A673 (cell line): ENCODE data around the gene VSIR. TPM values are rescaled to one million over a fixed set of nuclear protein-coding genes. Genes with fewer than 3 reads are reported as not detected.

Source experiments
- BruUV-seq: library from RNA; stranded (reverse); fragments of 400-500 nt; replicated peaks from 2 replicates; lab custom pipeline; 2021; lab: Mats Ljungman, UMichigan
- CTCF ChIA-PET: fragments of 300-600 bp; sonication (Branson Sonifier 250); formaldehyde crosslinking; loops from one replicate; lab custom pipeline; 2022; ENCODE audit warnings: antibody characterized with exemption; lab: Charles Lee
- POLR2A ChIA-PET: fragments of 300-600 bp; sonication (Branson Sonifier 250); formaldehyde crosslinking; loops from one replicate; lab custom pipeline; 2022; ENCODE audit warnings: antibody characterized with exemption; ENCODE audit not compliant: low non-redundant PET; lab: Charles Lee
- DNase-seq: peaks from one replicate; pipeline ENCODE4 v3.0.0-alpha.2; 2015; ENCODE audit warnings: low spot score
- H3K27ac ChIP-seq: fragments of 200-600 bp; sonication (generic); 2 replicates; pipeline ENCODE4 v1.5.1; 2016; ENCODE audit warnings: mixed run types, low read depth, mild to moderate bottlenecking, mixed read lengths, antibody characterized with exemption, low read length; ENCODE audit not compliant: poor library complexity, severe bottlenecking
- H3K27me3 ChIP-seq: fragments of 200-600 bp; sonication (generic); replicated peaks from 2 replicates; pipeline ENCODE4 v1.6.1; 2017; ENCODE audit warnings: mixed run types, low read depth, mild to moderate bottlenecking, mixed read lengths, antibody characterized with exemption, low read length; ENCODE audit not compliant: insufficient read depth, poor library complexity
- H3K36me3 ChIP-seq: fragments of 200-600 bp; sonication (generic); 2 replicates; pipeline ENCODE4 v1.6.1; 2016; ENCODE audit warnings: mixed run types, mild to moderate bottlenecking, mixed read lengths, antibody characterized with exemption, low read length; ENCODE audit not compliant: insufficient read depth, poor library complexity, severe bottlenecking
- H3K4me1 ChIP-seq: fragments of 200-600 bp; sonication (generic); 2 replicates; pipeline ENCODE4 v1.6.1; 2017; ENCODE audit warnings: mixed run types, mild to moderate bottlenecking, mixed read lengths, antibody characterized with exemption, low read length; ENCODE audit not compliant: insufficient read depth, poor library complexity, severe bottlenecking
- H3K4me3 ChIP-seq: fragments of 200-600 bp; sonication (generic); 2 replicates; pipeline ENCODE4 v1.5.1; 2016; ENCODE audit warnings: low read depth, mixed run types, mild to moderate bottlenecking, mixed read lengths, low read length; ENCODE audit not compliant: poor library complexity, severe bottlenecking
- H3K9me3 ChIP-seq: fragments of 200-600 bp; sonication (generic); 2 replicates; pipeline ENCODE4 v1.6.1; 2016; ENCODE audit warnings: mixed run types, low read depth, mild to moderate bottlenecking, mixed read lengths, antibody characterized with exemption, low read length; ENCODE audit not compliant: poor library complexity, severe bottlenecking
- CTCF ChIP-seq: fragments of 300-800, 200-600 bp; sonication (generic); conservative IDR thresholded peaks from 2 replicates; pipeline ENCODE4 v1.5.1; 2017; ENCODE audit warnings: low read depth, mild to moderate bottlenecking, antibody characterized with exemption, low read length, moderate library complexity, mixed read lengths
- EZH2 ChIP-seq: fragments of 200-600 bp; sonication (generic); IDR thresholded peaks from 2 replicates; pipeline ENCODE4 v1.6.1; 2017; ENCODE audit warnings: borderline replicate concordance, low read depth, mild to moderate bottlenecking, mixed read lengths, antibody characterized with exemption, low read length; ENCODE audit not compliant: poor library complexity, severe bottlenecking
- intact Hi-C: fragments of 100-400 bp; cut with micrococcal nuclease; formaldehyde crosslinking; loops from one replicate; pipeline ENCODE4 v1.10.0; 2022; ENCODE audit not compliant: unreplicated experiment
- total RNA-seq: library from RNA; stranded (reverse); gene quantifications from 2 replicates; pipeline ENCODE4 v1.2.3, GENCODE V29; 2021

Gene VSIR
- total RNA-seq, 1 experiment from 2014 or later = not detected

- POLR2A ChIA-PET = no interaction called here
- Histone ChIP-seq H3K27me3 (no peaks in the 10 kb centered on the region), H3K9me3 (no peaks in the 10 kb centered on the region), H3K4me1 (no peaks in the 10 kb centered on the region), H3K4me3 (no peak overlapping the region), H3K27ac (no peak overlapping the region), H3K36me3 (no peaks in the 10 kb centered on the region)
- CTCF ChIA-PET = interaction anchor here (0.8 kb wide), 1 partner anchor 175 kb away, joined by 3 read pairs; no protein-coding TSS in a partner anchor
- no TSS peak for BruUV-seq
- no peak for DNase-seq
- intact Hi-C loops = no loop called here
- TF ChIP-seq EZH2 = no peak
- TF ChIP-seq CTCF = no peak
These were observed 52.0 kb downstream of the VSIR start for GRCh38 chr10:71721313-71721712.

GRCh38 chr10:71720288-71720687 lies 53.0 kb downstream of the VSIR start:
- CTCF ChIA-PET = no interaction called here

GRCh38 chr10:71719464-71720201 lies 53.7 kb downstream of the VSIR start, which contains the start of gene C10orf105:
TSS of gene C10orf105 (minus strand) at chr10:71719778. CDS start at chr10:71716337, 3,441 bp downstream.
- H3K36me3 ChIP-seq = no peaks in the 10 kb centered on the region
- H3K27me3 ChIP-seq = no peaks in the 10 kb centered on the region
- no TSS peak for BruUV-seq
- intact Hi-C loops = no loop called here
- no peak for DNase-seq
- TF ChIP-seq CTCF = no peak
- no peak for TF ChIP-seq EZH2
- H3K4me3 ChIP-seq = no peak within 1 kb of the TSS
- ChIA-PET CTCF (no interaction called here), POLR2A (no interaction called here)
- H3K27ac ChIP-seq = no peak within 1 kb of the TSS
- no peaks in the 10 kb centered on the region for H3K4me1 ChIP-seq
- no peaks in the 10 kb centered on the region for H3K9me3 ChIP-seq

More at GRCh38 chr10:71720288-71720687, 53.0 kb downstream of the VSIR start:
- no peaks in the 10 kb centered on the region for H3K27me3 ChIP-seq
- no peak overlapping the region for H3K4me3 ChIP-seq
- H3K36me3 ChIP-seq = no peaks in the 10 kb centered on the region
- H3K4me1 ChIP-seq = no peaks in the 10 kb centered on the region
- no peak for TF ChIP-seq CTCF
- TF ChIP-seq EZH2 = no peak
- POLR2A ChIA-PET = no interaction called here
- intact Hi-C loops = no loop called here
- no peaks in the 10 kb centered on the region for H3K9me3 ChIP-seq
- no TSS peak for BruUV-seq
- DNase-seq = no peak
- no peak overlapping the region for H3K27ac ChIP-seq
